ENCODE data around the gene TLN1.

GRCh38 chr9:35769763-35770162 is 37.8 kb upstream of the TLN1 start:
- TF ChIP-seq POLR2A (IDR thresholded peaks at IDR 0.05) = no peak
- TF ChIP-seq CTCF (IDR thresholded peaks at IDR 0.05) = no peak

Data from thyroid gland (tissue), 4 donors.